ENCODE data around the gene EPAS1. TPM values are rescaled to one million over a fixed set of nuclear protein-coding genes. Genes with fewer than 3 reads are reported as not detected.

Gene EPAS1
- total and polyA plus RNA-seq, 2 of the 13 experiments (the other 11 are each of a cell fraction or from before 2014, with no cell fraction given) = 47.1 to 182 TPM

DNA sequence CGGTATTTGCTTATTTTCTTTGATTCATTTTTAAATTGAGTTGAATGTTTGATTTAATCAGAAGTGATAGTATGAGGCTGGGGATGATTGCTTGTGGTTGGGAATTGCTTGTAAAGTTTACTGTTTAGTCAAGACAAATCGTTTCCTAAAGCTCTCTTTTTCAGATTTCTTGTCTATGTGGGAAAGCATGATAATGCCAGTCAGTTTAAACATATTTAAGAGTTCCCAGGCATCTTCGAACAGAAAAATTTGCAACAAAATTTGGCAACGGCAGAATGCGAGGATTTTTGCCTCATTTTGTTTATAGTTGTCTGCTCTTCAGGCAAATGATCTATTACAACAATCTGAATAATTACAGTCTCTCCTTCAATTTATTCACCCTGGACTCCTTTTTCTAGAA lies 22.5 kb downstream of the EPAS1 start:
- FAIRE-seq (no peak), ATAC-seq (no peak), DNase-seq (ENCODE audit: low spot score) (no peak)
- H2AFZ ChIP-seq (ENCODE audit: low read length) = no peak overlapping the region
- H3K27ac ChIP-seq (ENCODE audit: extremely low read length, insufficient read depth, low read length) = peak overlapping the region; percentile 34
- 76% methylated on average over 5 of the region's 5 CpGs for WGBS (ENCODE audit: low lambda C conversion rate)
- H3K9ac ChIP-seq (ENCODE audit: insufficient read depth, low read depth, low read length) = peak overlapping the region; percentile 0; the same call in 1 of the 2 replicates
- BruUV-seq (replicated peaks) = no TSS peak
- ChIA-PET POLR2A (interaction anchor here (0.6 to 2.5 kb wide), 3 partner anchors 12 to 94 kb away, joined by 4 to 15 read pairs (median 8); partner anchors contain the start of gene EPAS1), CTCF (ENCODE audit: low intra/inter-chr PET ratio, low total read pairs) (no interaction called here)
- peaks cover 99% of the 10 kb centered on the region for H3K4me1 ChIP-seq (ENCODE audit: insufficient read depth, low read length)
- peaks cover 96% of the 10 kb centered on the region for H3K79me2 ChIP-seq (ENCODE audit: insufficient read depth, low read length)
- peaks cover 2 to 3% of the 10 kb centered on the region in 2 experiments; a peak in 2 of 5 replicates for H3K36me3 ChIP-seq (replicated peaks in 1 of 2; ENCODE audit: control insufficient read depth in 1 of 2, insufficient read depth in 2 of 2, low read length in 2 of 2)
- in situ Hi-C loops (cut with HindIII; ENCODE audit: extremely low pct_ligation_motif_present, low pct_unique_long_range_greater_than_20kb) (no loop called here), intact Hi-C loops (cut with micrococcal nuclease; ENCODE audit: unreplicated experiment) (no loop called here)
- H3K4me2 ChIP-seq (ENCODE audit: low read depth, low read length) = peak overlapping the region; percentile 42
- no peaks in the 10 kb centered on the region for H3K9me3 ChIP-seq (ENCODE audit: low read length)
- no peak overlapping the region; a peak in 1 of 6 replicates for H3K4me3 ChIP-seq (replicated peaks in 1 of 3; ENCODE audit: insufficient read depth in 1 of 3, low read depth in 2 of 3, low read length in 3 of 3)
- no peaks in the 10 kb centered on the region for H3K27me3 ChIP-seq (ENCODE audit: control insufficient read depth in 1 of 2, insufficient read depth in 2 of 2, low read length in 2 of 2)
- peaks cover 33% of the 10 kb centered on the region; the same call in 1 of the 2 replicates for H4K20me1 ChIP-seq (ENCODE audit: insufficient read depth, low read length)
- TF ChIP-seq ZNF546 (CRISPR knock-in tag; conservative IDR thresholded peaks at IDR 0.05) (no peak), REPIN1 (CRISPR knock-in tag; IDR thresholded peaks at IDR 0.05; ENCODE audit: borderline replicate concordance, low read depth) (no peak), ZFP36L2 (CRISPR knock-in tag; IDR thresholded peaks at IDR 0.05) (no peak), MAFG (CRISPR knock-in tag; IDR thresholded peaks at IDR 0.05) (no peak), SYNCRIP (IDR thresholded peaks at IDR 0.05; ENCODE audit: insufficient read depth, low read depth, low read length) (no peak), ZNF207 (IDR thresholded peaks at IDR 0.05; ENCODE audit: borderline replicate concordance) (no peak), SATB2 (CRISPR knock-in tag; IDR thresholded peaks at IDR 0.05) (no peak), RFXAP (CRISPR knock-in tag; IDR thresholded peaks at IDR 0.05; ENCODE audit: borderline replicate concordance) (no peak)
- TF ChIP-seq, protein P1, sequence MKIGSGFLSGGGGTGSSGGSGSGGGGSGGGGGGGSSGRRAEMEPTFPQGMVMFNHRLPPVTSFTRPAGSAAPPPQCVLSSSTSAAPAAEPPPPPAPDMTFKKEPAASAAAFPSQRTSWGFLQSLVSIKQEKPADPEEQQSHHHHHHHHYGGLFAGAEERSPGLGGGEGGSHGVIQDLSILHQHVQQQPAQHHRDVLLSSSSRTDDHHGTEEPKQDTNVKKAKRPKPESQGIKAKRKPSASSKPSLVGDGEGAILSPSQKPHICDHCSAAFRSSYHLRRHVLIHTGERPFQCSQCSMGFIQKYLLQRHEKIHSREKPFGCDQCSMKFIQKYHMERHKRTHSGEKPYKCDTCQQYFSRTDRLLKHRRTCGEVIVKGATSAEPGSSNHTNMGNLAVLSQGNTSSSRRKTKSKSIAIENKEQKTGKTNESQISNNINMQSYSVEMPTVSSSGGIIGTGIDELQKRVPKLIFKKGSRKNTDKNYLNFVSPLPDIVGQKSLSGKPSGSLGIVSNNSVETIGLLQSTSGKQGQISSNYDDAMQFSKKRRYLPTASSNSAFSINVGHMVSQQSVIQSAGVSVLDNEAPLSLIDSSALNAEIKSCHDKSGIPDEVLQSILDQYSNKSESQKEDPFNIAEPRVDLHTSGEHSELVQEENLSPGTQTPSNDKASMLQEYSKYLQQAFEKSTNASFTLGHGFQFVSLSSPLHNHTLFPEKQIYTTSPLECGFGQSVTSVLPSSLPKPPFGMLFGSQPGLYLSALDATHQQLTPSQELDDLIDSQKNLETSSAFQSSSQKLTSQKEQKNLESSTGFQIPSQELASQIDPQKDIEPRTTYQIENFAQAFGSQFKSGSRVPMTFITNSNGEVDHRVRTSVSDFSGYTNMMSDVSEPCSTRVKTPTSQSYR (CRISPR knock-in tag; IDR thresholded peaks at IDR 0.05; ENCODE audit: borderline replicate concordance) = no peak
- TF ChIP-seq, protein P2, sequence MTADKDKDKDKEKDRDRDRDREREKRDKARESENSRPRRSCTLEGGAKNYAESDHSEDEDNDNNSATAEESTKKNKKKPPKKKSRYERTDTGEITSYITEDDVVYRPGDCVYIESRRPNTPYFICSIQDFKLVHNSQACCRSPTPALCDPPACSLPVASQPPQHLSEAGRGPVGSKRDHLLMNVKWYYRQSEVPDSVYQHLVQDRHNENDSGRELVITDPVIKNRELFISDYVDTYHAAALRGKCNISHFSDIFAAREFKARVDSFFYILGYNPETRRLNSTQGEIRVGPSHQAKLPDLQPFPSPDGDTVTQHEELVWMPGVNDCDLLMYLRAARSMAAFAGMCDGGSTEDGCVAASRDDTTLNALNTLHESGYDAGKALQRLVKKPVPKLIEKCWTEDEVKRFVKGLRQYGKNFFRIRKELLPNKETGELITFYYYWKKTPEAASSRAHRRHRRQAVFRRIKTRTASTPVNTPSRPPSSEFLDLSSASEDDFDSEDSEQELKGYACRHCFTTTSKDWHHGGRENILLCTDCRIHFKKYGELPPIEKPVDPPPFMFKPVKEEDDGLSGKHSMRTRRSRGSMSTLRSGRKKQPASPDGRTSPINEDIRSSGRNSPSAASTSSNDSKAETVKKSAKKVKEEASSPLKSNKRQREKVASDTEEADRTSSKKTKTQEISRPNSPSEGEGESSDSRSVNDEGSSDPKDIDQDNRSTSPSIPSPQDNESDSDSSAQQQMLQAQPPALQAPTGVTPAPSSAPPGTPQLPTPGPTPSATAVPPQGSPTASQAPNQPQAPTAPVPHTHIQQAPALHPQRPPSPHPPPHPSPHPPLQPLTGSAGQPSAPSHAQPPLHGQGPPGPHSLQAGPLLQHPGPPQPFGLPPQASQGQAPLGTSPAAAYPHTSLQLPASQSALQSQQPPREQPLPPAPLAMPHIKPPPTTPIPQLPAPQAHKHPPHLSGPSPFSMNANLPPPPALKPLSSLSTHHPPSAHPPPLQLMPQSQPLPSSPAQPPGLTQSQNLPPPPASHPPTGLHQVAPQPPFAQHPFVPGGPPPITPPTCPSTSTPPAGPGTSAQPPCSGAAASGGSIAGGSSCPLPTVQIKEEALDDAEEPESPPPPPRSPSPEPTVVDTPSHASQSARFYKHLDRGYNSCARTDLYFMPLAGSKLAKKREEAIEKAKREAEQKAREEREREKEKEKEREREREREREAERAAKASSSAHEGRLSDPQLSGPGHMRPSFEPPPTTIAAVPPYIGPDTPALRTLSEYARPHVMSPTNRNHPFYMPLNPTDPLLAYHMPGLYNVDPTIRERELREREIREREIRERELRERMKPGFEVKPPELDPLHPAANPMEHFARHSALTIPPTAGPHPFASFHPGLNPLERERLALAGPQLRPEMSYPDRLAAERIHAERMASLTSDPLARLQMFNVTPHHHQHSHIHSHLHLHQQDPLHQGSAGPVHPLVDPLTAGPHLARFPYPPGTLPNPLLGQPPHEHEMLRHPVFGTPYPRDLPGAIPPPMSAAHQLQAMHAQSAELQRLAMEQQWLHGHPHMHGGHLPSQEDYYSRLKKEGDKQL (CRISPR knock-in tag; IDR thresholded peaks at IDR 0.05; ENCODE audit: low read depth) = no peak
- TF ChIP-seq, protein P3, sequence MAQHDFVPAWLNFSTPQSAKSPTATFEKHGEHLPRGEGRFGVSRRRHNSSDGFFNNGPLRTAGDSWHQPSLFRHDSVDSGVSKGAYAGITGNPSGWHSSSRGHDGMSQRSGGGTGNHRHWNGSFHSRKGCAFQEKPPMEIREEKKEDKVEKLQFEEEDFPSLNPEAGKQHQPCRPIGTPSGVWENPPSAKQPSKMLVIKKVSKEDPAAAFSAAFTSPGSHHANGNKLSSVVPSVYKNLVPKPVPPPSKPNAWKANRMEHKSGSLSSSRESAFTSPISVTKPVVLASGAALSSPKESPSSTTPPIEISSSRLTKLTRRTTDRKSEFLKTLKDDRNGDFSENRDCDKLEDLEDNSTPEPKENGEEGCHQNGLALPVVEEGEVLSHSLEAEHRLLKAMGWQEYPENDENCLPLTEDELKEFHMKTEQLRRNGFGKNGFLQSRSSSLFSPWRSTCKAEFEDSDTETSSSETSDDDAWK (CRISPR knock-in tag; IDR thresholded peaks at IDR 0.05) = no peak
- TF ChIP-seq, protein P4, sequence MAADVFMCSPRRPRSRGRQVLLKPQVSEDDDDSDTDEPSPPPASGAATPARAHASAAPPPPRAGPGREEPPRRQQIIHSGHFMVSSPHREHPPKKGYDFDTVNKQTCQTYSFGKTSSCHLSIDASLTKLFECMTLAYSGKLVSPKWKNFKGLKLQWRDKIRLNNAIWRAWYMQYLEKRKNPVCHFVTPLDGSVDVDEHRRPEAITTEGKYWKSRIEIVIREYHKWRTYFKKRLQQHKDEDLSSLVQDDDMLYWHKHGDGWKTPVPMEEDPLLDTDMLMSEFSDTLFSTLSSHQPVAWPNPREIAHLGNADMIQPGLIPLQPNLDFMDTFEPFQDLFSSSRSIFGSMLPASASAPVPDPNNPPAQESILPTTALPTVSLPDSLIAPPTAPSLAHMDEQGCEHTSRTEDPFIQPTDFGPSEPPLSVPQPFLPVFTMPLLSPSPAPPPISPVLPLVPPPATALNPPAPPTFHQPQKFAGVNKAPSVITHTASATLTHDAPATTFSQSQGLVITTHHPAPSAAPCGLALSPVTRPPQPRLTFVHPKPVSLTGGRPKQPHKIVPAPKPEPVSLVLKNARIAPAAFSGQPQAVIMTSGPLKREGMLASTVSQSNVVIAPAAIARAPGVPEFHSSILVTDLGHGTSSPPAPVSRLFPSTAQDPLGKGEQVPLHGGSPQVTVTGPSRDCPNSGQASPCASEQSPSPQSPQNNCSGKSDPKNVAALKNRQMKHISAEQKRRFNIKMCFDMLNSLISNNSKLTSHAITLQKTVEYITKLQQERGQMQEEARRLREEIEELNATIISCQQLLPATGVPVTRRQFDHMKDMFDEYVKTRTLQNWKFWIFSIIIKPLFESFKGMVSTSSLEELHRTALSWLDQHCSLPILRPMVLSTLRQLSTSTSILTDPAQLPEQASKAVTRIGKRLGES (CRISPR knock-in tag; IDR thresholded peaks at IDR 0.05; ENCODE audit: borderline replicate concordance) = no peak
